ENCODE data around the gene KRTAP9-4.

DNA sequence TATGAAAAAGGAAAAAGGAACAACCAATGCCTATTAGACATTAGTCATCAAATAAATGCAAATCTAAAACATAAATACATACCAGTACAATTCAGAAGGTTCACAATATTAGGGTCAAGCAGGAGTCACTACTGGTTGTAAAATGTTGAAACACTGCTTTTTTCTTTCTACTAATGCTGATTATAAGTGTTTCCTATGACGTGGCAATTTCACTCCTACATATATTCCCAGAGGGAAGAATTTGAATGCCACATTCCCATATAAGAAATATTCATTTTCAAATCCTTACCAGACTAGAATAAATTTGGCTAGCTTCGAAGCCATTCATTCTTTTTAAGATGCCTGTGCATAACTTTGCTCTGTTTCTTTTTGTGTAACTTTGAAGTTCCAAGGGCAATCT is 25.7 kb upstream of the KRTAP9-4 start:
- TF ChIP-seq, protein P1, sequence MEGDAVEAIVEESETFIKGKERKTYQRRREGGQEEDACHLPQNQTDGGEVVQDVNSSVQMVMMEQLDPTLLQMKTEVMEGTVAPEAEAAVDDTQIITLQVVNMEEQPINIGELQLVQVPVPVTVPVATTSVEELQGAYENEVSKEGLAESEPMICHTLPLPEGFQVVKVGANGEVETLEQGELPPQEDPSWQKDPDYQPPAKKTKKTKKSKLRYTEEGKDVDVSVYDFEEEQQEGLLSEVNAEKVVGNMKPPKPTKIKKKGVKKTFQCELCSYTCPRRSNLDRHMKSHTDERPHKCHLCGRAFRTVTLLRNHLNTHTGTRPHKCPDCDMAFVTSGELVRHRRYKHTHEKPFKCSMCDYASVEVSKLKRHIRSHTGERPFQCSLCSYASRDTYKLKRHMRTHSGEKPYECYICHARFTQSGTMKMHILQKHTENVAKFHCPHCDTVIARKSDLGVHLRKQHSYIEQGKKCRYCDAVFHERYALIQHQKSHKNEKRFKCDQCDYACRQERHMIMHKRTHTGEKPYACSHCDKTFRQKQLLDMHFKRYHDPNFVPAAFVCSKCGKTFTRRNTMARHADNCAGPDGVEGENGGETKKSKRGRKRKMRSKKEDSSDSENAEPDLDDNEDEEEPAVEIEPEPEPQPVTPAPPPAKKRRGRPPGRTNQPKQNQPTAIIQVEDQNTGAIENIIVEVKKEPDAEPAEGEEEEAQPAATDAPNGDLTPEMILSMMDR (IDR thresholded peaks at IDR 0.05): no peak
- TF ChIP-seq POLR2A (IDR thresholded peaks at IDR 0.05): no peak
